GM21526 (cell line): ENCODE measurements around the gene WDR1.

Source experiments
- ATAC-seq: cut with Tn5 transposase; IDR thresholded peaks from one replicate; pipeline ENCODE4 v1.9.1; 2021; ENCODE audit warnings: moderate library complexity; ENCODE audit not compliant: unreplicated experiment, low FRiP score

WDR1 gene

DNA sequence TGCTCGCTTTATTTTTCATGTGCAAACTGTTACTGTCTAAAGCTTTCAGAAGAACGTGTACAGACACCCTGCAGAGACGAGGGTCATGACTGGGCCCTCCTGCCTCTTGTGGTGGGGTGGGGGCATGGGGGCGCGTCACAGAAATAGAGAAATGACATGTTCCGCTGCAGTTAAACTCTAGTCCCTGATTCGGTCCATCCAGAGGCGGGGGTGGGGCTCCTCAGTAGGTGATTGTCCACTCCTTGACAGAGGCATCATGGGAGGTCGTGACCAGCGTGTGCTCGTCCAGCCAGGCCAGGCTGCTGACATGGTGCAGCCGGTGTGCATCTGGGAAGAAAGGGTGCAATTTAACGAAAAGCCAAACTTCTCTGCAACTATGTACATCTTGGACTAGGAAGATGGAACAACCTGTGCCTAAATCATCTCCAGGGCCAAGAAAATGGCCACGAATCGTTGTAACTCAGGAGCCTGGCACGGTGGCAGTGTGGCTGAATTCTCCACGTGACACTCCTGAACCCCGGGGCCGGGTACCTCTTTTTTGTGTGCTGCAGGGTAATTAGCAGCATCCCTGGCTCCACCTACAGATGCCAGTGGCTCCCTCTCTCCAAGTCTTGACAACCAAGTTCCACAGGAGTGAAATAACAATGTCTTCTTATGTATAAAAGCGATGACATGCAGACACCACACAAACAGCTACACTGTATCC, 41.3 kb downstream of the WDR1 start:
- ATAC-seq: no peak

DNA sequence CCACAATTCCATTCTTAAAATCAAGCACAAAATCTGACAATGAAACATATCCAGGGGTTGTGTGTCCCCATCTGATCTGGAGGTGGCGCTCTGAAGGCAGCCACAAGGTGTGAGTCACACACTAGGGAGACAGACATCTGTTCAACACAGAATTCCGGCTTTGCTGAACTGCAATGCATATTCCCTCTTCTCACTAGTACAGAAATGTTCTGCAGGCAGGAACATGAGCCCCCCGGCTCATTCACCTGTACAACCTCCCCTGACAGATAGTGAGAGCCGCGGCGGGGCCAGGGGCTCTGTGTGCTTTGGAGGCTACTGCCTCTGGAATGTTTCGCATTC, 41.9 kb downstream of the WDR1 start:
- ATAC-seq: no peak

GRCh38 chr4:10074076-10074766, 42.4 kb downstream of the WDR1 start:
- no peak for ATAC-seq

- ATAC-seq: no peak
Measured at GRCh38 chr4:10072420-10073017, 44.1 kb downstream of the WDR1 start.

- no peak for ATAC-seq
Measured at GRCh38 chr4:10069075-10069642, 47.4 kb downstream of the WDR1 start.

GRCh38 chr4:10066670-10067651, 49.6 kb downstream of the WDR1 start:
- ATAC-seq: no peak

DNA sequence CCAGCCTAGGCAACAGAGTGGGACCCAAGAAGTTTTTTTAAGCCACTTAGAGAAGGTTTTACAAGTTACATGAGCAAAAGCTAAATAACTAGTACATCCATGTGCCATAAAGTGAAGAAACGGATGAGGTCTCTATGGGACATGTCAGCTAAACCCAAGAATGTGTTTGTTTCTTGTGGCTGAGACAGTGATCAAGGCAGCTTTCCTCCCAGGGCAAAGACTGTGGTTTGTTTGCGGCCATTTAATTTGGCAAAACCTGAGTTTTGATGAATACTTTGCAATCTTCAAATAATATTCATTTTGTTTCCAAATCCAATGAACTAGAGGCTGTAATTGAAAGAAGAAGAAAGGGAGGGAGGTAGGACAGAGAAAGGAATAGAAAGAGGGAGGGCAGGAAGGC, 50.4 kb downstream of the WDR1 start:
- ATAC-seq: no peak

DNA sequence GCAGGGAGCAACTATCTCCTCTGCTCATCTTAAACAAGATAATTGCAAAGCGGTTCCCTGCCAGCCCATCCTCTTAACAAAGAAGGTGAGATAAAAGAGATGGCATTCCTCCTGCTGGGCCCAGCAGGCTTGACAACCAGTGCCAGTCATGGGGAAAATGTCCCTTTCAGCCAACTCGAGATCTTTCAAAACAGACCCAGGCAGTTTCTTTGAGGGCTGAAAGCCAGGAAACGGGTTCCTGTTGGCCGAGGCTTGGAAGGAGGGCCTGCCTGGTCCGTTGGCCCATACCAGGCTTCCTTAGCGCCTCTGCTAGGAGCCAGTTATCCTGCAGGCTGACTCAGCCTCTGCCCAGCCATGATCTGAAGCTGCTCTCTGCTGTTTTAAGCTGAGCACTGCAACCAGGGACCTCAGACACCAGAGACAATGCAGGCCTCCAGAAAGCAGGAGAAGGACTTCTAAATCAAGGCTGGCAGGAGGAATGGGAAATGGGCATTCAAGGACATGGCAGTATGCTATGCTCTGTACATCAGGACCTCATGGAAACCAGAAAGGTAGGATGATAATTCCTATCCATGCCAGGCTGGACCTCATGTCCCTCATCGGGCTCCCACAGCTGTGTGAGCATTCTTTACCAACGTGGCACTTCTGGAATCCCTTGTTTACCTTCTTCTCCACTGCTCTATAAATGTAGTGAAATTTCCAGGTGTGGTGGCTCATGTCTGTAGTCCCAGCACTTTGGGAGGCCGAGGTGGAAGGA, 52.9 kb downstream of the WDR1 start:
- ATAC-seq: no peak

DNA sequence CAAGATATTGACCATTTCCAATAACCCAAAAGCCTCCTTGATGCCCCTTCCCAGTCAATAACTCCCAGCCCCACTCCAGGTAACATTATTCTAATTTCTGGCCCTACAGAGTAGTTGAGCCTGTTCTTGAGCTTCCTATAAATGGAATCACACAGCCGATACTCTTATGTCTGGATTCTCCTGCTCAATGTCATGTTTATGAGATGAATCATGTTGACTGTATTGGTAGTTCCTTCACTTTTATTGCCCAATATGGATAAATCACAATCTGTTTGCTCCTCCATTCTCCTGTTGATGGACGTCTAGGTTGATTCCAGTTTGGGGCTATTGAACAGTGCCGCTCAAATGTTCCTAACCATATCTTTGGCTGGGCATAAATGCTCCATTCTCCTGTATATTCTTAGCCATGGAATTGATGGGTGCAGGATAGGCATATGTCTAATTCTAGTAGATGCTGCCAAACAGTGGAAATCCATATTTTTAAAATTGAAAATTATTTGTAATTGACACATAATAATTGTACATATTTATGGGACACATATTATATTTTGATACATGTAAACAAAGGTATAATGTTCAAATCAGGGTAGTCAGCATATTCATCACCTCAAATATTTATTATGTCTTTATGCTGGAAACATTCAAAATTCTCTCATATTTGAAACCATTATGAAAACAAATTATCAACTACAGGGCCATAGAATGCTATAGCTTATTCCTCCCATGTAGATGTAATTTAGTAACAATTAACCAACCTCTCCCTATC, 54.8 kb downstream of the WDR1 start:
- ATAC-seq: no peak

- no peak for ATAC-seq
Measured at GRCh38 chr4:10058371-10058770, 58.2 kb downstream of the WDR1 start.

DNA sequence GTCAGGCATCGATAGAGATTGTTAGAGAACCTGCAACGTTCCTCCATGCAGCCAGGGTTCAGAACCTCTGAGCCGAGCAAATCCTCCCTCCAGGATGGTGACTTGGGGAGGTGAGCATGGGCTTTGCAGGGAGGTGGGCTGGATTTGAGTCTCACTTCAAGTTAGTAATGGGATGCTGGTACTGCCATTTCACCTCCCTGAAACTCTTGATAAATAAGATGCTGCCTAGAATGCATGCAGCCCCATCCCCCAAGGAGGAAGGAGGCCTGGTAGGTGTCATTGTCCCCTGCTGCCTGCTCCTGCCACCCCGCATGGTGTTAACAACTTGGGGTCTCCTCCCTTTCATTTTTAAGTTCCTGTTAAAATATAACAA, 59.6 kb downstream of the WDR1 start:
- ATAC-seq: no peak

DNA sequence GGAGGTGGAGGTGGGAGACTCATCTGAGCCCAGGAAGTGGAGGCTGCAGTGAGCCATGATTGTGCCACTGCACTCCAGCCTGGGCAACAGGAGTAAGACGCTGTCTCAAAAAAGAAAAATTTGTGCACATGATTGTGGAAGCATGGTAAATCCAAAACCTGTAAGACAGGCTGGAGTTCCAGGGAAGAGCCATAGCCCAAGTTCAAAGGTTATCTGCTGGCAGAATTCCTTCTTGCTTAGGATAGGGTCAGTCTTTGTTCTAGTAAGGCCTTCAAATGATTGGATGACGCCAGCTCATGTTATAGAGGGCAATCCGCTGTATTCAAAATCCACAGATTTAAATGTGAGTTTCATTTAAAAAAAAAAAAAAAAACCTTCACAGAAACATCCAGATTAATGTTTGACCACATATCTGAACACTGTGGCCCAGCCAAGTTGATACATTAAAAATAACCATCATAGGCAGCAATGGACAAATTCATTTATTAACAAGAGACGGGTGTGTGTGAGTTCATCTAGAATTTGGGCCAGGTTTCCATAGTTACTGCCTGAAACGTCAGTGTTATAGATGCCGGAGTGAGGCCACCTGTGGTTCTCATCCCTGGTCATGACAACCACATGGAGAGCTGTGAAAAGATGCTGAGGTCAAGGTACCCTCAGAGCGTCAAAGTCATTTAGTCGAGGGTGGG, 60.1 kb downstream of the WDR1 start:
- no peak for ATAC-seq

DNA sequence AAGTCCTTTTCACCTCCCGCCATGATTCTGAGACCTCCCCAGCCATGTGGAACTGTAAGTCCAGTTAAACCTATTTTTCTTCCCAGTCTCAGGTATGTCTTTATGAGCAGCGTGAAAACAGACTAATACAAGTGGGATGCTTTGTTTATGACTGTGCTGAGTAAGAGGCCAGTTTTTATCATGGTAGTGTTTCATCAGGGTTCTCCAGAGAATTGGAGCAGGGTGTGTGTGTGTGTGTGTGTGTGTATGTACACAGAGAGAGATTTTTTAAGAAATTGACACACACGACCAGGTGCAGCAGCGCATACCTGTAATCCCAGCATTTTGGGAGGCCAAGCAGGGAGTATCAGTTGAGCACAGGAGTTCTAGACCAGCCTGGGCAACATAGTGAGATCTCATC, 60.7 kb downstream of the WDR1 start:
- no peak for ATAC-seq

DNA sequence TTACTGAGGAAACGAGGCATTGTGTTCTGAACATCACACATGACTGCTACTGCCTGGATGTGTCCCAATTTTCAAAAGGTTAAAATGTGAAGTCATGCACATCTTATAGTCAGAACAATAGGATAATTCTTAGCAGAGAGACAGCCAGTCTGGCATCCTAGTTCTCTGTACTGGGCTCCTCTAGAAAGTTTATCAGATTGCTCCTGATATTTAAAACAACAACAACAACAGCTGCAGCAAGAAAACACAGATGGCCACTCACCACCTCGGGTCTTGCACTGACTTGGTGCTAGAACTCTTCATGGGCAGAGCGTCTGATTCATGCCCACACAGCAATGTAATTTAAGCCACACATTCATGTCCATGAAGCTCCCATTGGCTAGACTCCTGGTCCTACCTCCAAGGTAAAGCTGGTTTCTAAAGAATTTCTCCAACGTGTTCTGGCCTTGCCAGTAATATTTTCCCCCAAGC, 62.0 kb downstream of the WDR1 start:
- ATAC-seq: no peak

- no peak for ATAC-seq
Measured at GRCh38 chr4:10053635-10054453, 62.8 kb downstream of the WDR1 start.

- no peak for ATAC-seq
Measured at GRCh38 chr4:10051517-10052135, 65.0 kb downstream of the WDR1 start.

DNA sequence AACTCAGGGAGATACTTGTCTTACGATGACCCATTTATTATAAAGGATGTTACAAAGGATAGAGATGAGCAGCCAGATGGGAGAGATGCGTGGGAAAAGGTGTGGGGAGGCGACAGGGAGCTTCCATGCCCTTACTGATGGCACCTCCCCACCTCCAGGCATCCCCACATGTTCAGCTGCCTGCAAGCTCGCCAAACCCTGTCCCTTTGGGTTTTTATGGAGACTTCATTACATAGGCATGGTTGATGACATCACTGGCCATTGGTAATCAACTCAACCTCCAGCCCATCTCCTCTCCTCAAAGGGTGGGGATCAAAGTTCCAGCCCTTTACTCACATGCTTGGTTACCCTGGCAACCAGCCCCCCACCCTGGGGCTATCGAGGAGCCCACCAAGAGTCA, 65.9 kb downstream of the WDR1 start:
- no peak for ATAC-seq
